ENCODE measurements around the gene SEPTIN10.

Gene SEPTIN10

GRCh38 chr2:109611467-109612095 is 2.2 kb downstream of the SEPTIN10 start:
- H3K4me3 ChIP-seq = peak overlapping the region; percentile 90
- no peak for TF ChIP-seq CTCF (IDR thresholded peaks at IDR 0.05)
- DNase-seq (ENCODE audit: low spot score) = no peak

GRCh38 chr2:109609352-109610024 is 4.3 kb downstream of the SEPTIN10 start:
- H3K4me3 ChIP-seq = peak overlapping the region; percentile 33
- no peak for TF ChIP-seq CTCF (IDR thresholded peaks at IDR 0.05)
- no peak for DNase-seq (ENCODE audit: low spot score)
- H3K27ac ChIP-seq = peak overlapping the region; percentile 12 to 70

More at GRCh38 chr2:109611467-109612095, 2.2 kb downstream of the SEPTIN10 start:
- H3K27ac ChIP-seq = peak overlapping the region in 1 of 2 donors; percentile 46

GRCh38 chr2:109607766-109608165 is 6.0 kb downstream of the SEPTIN10 start:
- TF ChIP-seq CTCF (IDR thresholded peaks at IDR 0.05) = no peak
- H3K27ac ChIP-seq = no peak overlapping the region

GRCh38 chr2:109604597-109604996 is 9.2 kb downstream of the SEPTIN10 start:
- H3K27ac ChIP-seq = peak overlapping the region in 1 of 2 donors; percentile 21
- TF ChIP-seq CTCF (IDR thresholded peaks at IDR 0.05) = no peak
- no peak for DNase-seq (ENCODE audit: low spot score)
- H3K4me3 ChIP-seq = no peak overlapping the region

More at GRCh38 chr2:109607766-109608165, 6.0 kb downstream of the SEPTIN10 start:
- no peak for DNase-seq (ENCODE audit: low spot score)
- no peak overlapping the region for H3K4me3 ChIP-seq

GRCh38 chr2:109602617-109603188 is 11.1 kb downstream of the SEPTIN10 start:
- no peak for TF ChIP-seq CTCF (IDR thresholded peaks at IDR 0.05)
- H3K27ac ChIP-seq = no peak overlapping the region
- no peak for DNase-seq (ENCODE audit: low spot score)
- no peak overlapping the region for H3K4me3 ChIP-seq

GRCh38 chr2:109601783-109602182 is 12.0 kb downstream of the SEPTIN10 start:
- no peak for TF ChIP-seq CTCF (IDR thresholded peaks at IDR 0.05)
- Histone ChIP-seq H3K27ac (no peak overlapping the region), H3K4me3 (no peak overlapping the region)
- DNase-seq (ENCODE audit: low spot score) = no peak
